Peyer's patch (tissue), 4 donors: Measurements from ENCODE around the gene TANGO2. TPM values are rescaled to one million over a fixed set of nuclear protein-coding genes. Genes with fewer than 3 reads are reported as not detected.

Source experiments
- DNase-seq, 3 donors: peaks; one replicate each; pipeline ENCODE4 v3.0.0-alpha.2; 2017 to 2019
- H3K27ac ChIP-seq, 4 donors: fragments of 200-600 bp; sonication (generic); one replicate each; pipeline ENCODE4 v1.5.1; 2016 to 2019
- H3K27me3 ChIP-seq, 2 donors: fragments of 200-600 bp; sonication (generic); one replicate each; pipeline ENCODE4 v1.5.1; 2019
- H3K36me3 ChIP-seq, 3 donors: fragments of 200-600 bp; sonication (generic); one replicate each; pipeline ENCODE4 v1.5.1; 2016 to 2019
- H3K4me1 ChIP-seq, 4 donors: fragments of 200-600 bp; sonication (generic); one replicate each; pipeline ENCODE4 v1.5.1; 2016 to 2019
- H3K4me3 ChIP-seq, 4 donors: fragments of 200-600 bp; sonication (generic); 1 replicate in 3 of 4; 2 replicates in 1 of 4; pipeline ENCODE4 v1.5.1; 2016 to 2019; ENCODE audit warnings: mild to moderate bottlenecking in 1 of 4
- H3K9me3 ChIP-seq, 4 donors: fragments of 200-600 bp; sonication (generic); one replicate each; pipeline ENCODE4 v1.5.1; 2016 to 2019; ENCODE audit warnings: mild to moderate bottlenecking in 1 of 4
- POLR2A ChIP-seq, 2 donors: fragments of 450-650 bp; IDR thresholded peaks; one replicate each; pipeline ENCODE4 v1.5.1; 2017; ENCODE audit warnings: antibody characterized with exemption in 2 of 2, mild to moderate bottlenecking in 2 of 2, moderate library complexity in 2 of 2
- total RNA-seq, 4 donors: library from RNA; depleted of rRNA; stranded (reverse); fragments of >200 nt; gene quantifications; one replicate each; pipeline ENCODE4 v1.1.0, GENCODE V29; 2016
- TF ChIP-seq, protein P1 (sequence below), 6 experiments: fragments of 450-650 bp in 4 of 6; fragments of 200-600 bp in 2 of 6; sonication (generic) in 1 of 6; IDR thresholded peaks; one replicate each; pipeline ENCODE4 v1.5.1; 2017 to 2019; ENCODE audit warnings: antibody characterized with exemption in 6 of 6, mild to moderate bottlenecking in 3 of 6, moderate library complexity in 1 of 6

TANGO2 gene
- total RNA-seq, 4 donors from 2014 or later, result 27.2 to 45.4 (median 41.0) TPM

DNA sequence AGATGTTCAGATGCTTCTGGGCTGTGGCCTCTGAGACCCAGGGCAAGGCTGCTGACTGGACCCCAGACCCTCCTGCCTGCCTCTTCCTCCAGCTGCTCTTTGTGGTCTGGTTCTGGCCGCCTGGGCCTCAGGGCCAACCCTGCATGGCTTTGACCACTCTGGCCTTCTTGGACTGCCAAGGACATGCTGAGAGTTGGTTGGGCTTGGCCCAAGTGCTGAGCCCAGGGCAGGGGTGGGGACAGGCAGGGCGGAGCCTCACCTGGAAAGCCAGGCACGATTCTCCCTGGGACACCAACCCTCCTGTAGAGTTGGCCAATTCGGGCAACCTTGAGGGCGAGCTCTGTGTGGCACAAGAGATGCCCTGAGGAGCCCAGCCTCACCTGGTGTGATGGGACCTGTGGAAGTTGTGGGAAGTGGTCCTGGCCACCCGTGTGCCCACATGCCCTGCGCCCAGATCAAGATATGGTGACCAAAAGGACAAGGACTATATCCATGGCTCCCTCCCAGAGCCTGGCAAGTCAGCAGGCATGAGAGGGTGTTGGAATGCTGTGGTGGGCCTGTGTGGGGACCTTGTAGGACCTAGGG is 11.6 kb downstream of the TANGO2 start:
- Histone ChIP-seq H3K27ac (no peak overlapping the region), H3K4me1 (peaks cover 0 to 4% (median 2%) of the 10 kb centered on the region in 4 donors), H3K4me3 (no peak overlapping the region), H3K27me3 (no peaks in the 10 kb centered on the region), H3K36me3 (peaks cover 0 to 16% (median 0%) of the 10 kb centered on the region in 3 donors), H3K9me3 (no peaks in the 10 kb centered on the region)
- no peak for DNase-seq
- no peak for TF ChIP-seq POLR2A (IDR thresholded peaks at IDR 0.05)
- TF ChIP-seq, protein P1, sequence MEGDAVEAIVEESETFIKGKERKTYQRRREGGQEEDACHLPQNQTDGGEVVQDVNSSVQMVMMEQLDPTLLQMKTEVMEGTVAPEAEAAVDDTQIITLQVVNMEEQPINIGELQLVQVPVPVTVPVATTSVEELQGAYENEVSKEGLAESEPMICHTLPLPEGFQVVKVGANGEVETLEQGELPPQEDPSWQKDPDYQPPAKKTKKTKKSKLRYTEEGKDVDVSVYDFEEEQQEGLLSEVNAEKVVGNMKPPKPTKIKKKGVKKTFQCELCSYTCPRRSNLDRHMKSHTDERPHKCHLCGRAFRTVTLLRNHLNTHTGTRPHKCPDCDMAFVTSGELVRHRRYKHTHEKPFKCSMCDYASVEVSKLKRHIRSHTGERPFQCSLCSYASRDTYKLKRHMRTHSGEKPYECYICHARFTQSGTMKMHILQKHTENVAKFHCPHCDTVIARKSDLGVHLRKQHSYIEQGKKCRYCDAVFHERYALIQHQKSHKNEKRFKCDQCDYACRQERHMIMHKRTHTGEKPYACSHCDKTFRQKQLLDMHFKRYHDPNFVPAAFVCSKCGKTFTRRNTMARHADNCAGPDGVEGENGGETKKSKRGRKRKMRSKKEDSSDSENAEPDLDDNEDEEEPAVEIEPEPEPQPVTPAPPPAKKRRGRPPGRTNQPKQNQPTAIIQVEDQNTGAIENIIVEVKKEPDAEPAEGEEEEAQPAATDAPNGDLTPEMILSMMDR (IDR thresholded peaks at IDR 0.05), result no peak

DNA sequence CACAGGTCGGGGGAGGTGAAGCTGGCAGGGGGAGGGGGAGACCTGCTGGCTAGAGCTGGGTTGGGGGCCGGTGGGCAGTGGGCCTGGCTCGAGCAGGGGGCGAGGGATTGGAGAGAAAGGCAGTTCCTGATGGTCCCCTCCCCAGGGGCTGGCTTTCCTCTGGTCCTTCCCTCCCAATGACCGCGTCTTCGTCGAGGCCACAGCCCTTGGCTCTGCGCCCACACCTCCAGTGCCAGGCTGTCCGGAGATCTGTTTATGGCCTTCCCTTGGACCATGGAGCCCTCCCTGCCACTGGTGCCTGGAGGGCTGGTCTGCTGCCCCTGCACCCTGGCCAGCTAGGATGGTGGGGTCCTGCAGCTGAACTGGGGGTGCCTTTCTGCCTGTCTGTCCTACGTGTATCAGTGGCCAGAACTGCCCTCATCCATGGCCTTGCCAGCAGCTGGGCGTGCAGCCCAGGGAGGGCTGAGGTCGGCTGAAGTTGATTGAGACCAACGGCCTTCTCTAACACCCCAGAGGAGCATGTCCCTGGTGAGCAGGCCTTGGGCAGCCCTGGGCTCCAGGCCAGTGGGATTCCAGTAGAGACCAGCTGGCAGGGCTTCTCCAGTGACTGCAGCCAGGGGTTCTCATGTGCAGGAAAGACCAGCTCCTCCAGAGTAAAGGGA is 12.3 kb downstream of the TANGO2 start:
- Histone ChIP-seq H3K9me3 (no peaks in the 10 kb centered on the region), H3K27ac (no peak overlapping the region), H3K27me3 (no peaks in the 10 kb centered on the region), H3K4me3 (no peak overlapping the region), H3K4me1 (peaks cover 0 to 4% (median 2%) of the 10 kb centered on the region in 4 donors), H3K36me3 (peaks cover 0 to 21% (median 0%) of the 10 kb centered on the region in 3 donors)
- TF ChIP-seq, protein P1 (IDR thresholded peaks at IDR 0.05), result no peak
- TF ChIP-seq POLR2A (IDR thresholded peaks at IDR 0.05), result no peak
- DNase-seq, result no peak

DNA sequence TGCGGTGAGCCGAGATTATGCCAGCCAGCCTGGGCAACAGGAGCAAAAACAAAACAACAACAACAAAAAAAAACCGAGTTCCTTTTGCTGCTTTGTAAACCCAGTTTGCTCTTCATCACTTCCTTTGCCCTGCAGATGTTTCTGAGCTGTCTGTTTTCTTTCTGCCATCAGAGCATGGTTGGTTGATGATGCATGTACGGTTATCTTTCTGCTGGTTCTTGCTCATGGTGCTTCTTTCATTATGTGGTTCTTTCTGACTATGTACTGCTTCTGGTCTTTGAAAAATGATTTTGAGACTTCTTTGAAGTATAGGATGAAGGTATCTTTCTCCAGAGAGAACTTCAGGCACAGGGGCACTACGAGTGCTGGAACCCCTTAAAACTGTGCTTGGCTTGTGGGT is 13.2 kb downstream of the TANGO2 start:
- no peak overlapping the region for H3K4me3 ChIP-seq
- no peak for TF ChIP-seq POLR2A (IDR thresholded peaks at IDR 0.05)
- TF ChIP-seq, protein P1 (IDR thresholded peaks at IDR 0.05), result no peak
- no peaks in the 10 kb centered on the region for H3K27me3 ChIP-seq
- no peaks in the 10 kb centered on the region for H3K9me3 ChIP-seq
- DNase-seq, result no peak
- peaks cover 0 to 29% (median 0%) of the 10 kb centered on the region in 3 donors for H3K36me3 ChIP-seq
- H3K27ac ChIP-seq, result no peak overlapping the region
- H3K4me1 ChIP-seq, result peaks cover 0 to 4% (median 2%) of the 10 kb centered on the region in 4 donors

DNA sequence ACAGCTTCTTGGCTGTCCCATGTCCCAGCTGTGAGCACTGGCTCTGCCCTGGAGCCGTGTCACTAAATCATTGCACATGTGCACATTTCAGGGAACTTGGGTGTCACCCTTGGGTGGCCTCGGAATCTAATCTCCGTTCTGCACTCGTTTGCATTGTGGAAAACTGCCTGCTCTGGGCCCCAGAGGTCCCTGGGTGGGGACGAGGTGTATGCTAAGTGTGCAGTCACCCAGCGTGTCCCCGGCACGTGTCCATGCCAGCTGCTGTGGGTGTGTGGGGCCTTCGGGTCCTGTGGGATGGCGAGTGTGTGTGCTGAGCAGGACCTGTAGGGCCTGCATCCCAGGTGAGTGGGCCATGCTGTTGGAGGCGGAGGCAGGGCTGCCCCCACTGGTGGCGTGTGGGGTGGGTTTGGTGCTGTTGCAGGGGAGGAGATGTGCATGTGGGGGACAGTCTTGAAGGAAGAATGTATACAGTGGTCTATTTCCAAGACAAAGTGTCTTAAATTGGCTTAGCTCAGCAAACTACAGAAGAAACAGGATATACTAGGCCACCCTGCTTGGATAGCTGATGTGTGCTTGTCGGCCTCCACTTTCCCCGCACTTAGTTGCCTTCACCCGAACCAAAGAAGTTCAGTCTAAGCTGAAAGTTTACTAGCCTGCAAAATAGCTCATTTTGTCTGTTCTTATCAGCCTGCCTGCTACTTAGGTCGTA is 14.6 kb downstream of the TANGO2 start:
- Histone ChIP-seq H3K9me3 (no peaks in the 10 kb centered on the region), H3K36me3 (peaks cover 0 to 29% (median 0%) of the 10 kb centered on the region in 3 donors), H3K27me3 (no peaks in the 10 kb centered on the region), H3K4me3 (no peak overlapping the region), H3K4me1 (peaks cover 0 to 4% (median 2%) of the 10 kb centered on the region in 4 donors), H3K27ac (no peak overlapping the region)
- DNase-seq, result no peak
- TF ChIP-seq POLR2A (IDR thresholded peaks at IDR 0.05), result no peak
- TF ChIP-seq, protein P1 (IDR thresholded peaks at IDR 0.05), result no peak

DNA sequence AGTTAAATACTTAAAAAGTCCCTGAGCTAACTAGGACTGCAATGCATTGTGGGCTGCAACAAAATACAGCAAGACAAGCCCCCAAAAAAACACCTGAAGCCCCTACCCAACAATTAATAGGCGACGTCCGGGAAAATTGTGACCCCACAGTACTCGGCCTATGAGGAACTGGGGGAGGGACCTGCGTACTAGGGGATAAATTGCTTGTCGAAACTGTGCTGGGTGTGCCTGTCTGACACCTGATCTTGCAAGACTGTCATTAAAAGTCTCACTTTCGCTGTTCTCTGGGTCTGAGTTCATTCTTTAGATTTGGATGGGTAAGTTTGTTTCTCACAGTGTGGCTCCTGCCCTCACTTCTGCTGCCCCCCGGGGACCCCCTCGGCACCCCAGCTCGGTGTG is 15.2 kb downstream of the TANGO2 start:
- H3K27me3 ChIP-seq, result no peaks in the 10 kb centered on the region
- H3K36me3 ChIP-seq, result peaks cover 0 to 32% (median 0%) of the 10 kb centered on the region in 3 donors
- H3K9me3 ChIP-seq, result no peaks in the 10 kb centered on the region
- no peak for DNase-seq
- H3K27ac ChIP-seq, result no peak overlapping the region
- H3K4me3 ChIP-seq, result no peak overlapping the region
- TF ChIP-seq POLR2A (IDR thresholded peaks at IDR 0.05), result no peak
- TF ChIP-seq, protein P1 (IDR thresholded peaks at IDR 0.05), result no peak
- peaks cover 0 to 4% (median 2%) of the 10 kb centered on the region in 4 donors for H3K4me1 ChIP-seq
